H1 (cell line): ENCODE results near the gene TEKT3. TPM values are rescaled to one million over a fixed set of nuclear protein-coding genes. Genes with fewer than 3 reads are reported as not detected.

ENCODE experiments used
- CTCF ChIA-PET: fragments of 300-600 bp; sonication (Branson Sonifier 250); formaldehyde crosslinking; loops from one replicate; lab custom pipeline; 2021; ENCODE audit not compliant: partially characterized antibody; lab: Charles Lee
- POLR2A ChIA-PET: fragments of 300-600 bp; sonication (Branson Sonifier 250); formaldehyde crosslinking; loops from one replicate; lab custom pipeline; 2021; ENCODE audit warnings: inconsistent platforms; ENCODE audit not compliant: partially characterized antibody; lab: Charles Lee
- DNase-seq, 2 experiments: peaks; one replicate each; pipeline versions ENCODE4 v3.0.0 to v3.0.0-alpha.2; 2010 to 2022; ENCODE audit warnings: low spot score in 2 of 2, low read depth in 1 of 2, mixed read lengths in 1 of 2
- FAIRE-seq: peaks from 2 replicates; lab custom pipeline; 2011; peaks lifted over from hg19 to GRCh38; lab: Jason Lieb, UNC
- H2AFZ ChIP-seq: 2 replicates; pipeline ENCODE4 v1.8.1; 2012; ENCODE audit warnings: low read length, inconsistent platforms
- H2AK5ac ChIP-seq: 2 replicates; pipeline ENCODE4 v1.6.1; 2013; ENCODE audit warnings: low read depth, low read length
- H2BK120ac ChIP-seq: replicated peaks from 2 replicates; pipeline ENCODE3; 2013; ENCODE audit warnings: low read depth, low read length, inconsistent platforms
- H2BK12ac ChIP-seq: 2 replicates; pipeline ENCODE4 v1.6.1; 2013; ENCODE audit warnings: low read depth, low read length
- H2BK15ac ChIP-seq: 2 replicates; pipeline ENCODE4 v1.6.1; 2013; ENCODE audit warnings: low read length
- H2BK20ac ChIP-seq: 2 replicates; pipeline ENCODE4 v1.6.1; 2013; ENCODE audit warnings: low read length
- H2BK5ac ChIP-seq: 2 replicates; pipeline ENCODE4 v1.6.1; 2013; ENCODE audit warnings: low read depth, low read length
- H3K14ac ChIP-seq: 2 replicates; pipeline ENCODE4 v1.6.1; 2013; ENCODE audit warnings: inconsistent platforms; ENCODE audit not compliant: insufficient read length
- H3K18ac ChIP-seq: 2 replicates; pipeline ENCODE4 v1.6.1; 2013; ENCODE audit warnings: low read length; ENCODE audit errors: extremely low read depth
- H3K23ac ChIP-seq: 2 replicates; pipeline ENCODE4 v1.6.1; 2013; ENCODE audit warnings: inconsistent platforms; ENCODE audit not compliant: insufficient read length
- H3K23me2 ChIP-seq: 2 replicates; pipeline ENCODE4 v1.6.1; 2013; ENCODE audit warnings: low read depth, low read length
- H3K27ac ChIP-seq: 2 replicates; pipeline ENCODE4 v1.6.1; 2011; ENCODE audit warnings: low read depth, low read length, inconsistent platforms
- H3K27me3 ChIP-seq, 4 experiments: replicated peaks in 1 of 4; 1 replicate in 1 of 4; 2 replicates in 3 of 4; pipeline versions ENCODE4 v1.6.1 to v1.8.1; 2011 to 2013; ENCODE audit warnings: low read length in 3 of 4, mild to moderate bottlenecking in 3 of 4, inconsistent platforms in 2 of 4, mixed read lengths in 2 of 4, moderate library complexity in 1 of 4; ENCODE audit not compliant: control insufficient read depth in 3 of 4, insufficient read depth in 3 of 4; ENCODE audit errors: extremely low read depth in 1 of 4
- H3K36me3 ChIP-seq, 4 experiments: 2 replicates each; pipeline versions ENCODE4 v1.6.1 to v1.8.1; 2011 to 2013; ENCODE audit warnings: mild to moderate bottlenecking in 4 of 4, low read length in 3 of 4, moderate library complexity in 2 of 4, control low read depth in 1 of 4, inconsistent platforms in 1 of 4; ENCODE audit not compliant: insufficient read depth in 4 of 4, control insufficient read depth in 2 of 4
- H3K4ac ChIP-seq: replicated peaks from 2 replicates; pipeline ENCODE3; 2013; ENCODE audit warnings: low read length, low read depth, mixed read lengths, inconsistent platforms; ENCODE audit not compliant: insufficient read length
- H3K4me1 ChIP-seq, 4 experiments: replicated peaks in 1 of 4; 1 replicate in 1 of 4; 2 replicates in 3 of 4; pipeline versions ENCODE4 v1.6.1 to v1.8.1; 2011 to 2013; ENCODE audit warnings: low read length in 3 of 4, inconsistent platforms in 2 of 4, mixed read lengths in 1 of 4; ENCODE audit not compliant: insufficient read depth in 4 of 4, control insufficient read depth in 3 of 4
- H3K4me2 ChIP-seq, 2 experiments: 2 replicates each; pipeline versions ENCODE4 v1.6.1 to v1.8.1; 2011 to 2013; ENCODE audit warnings: low read depth in 2 of 2, low read length in 2 of 2, control low read depth in 1 of 2, inconsistent platforms in 1 of 2, mild to moderate bottlenecking in 1 of 2; ENCODE audit not compliant: insufficient read depth in 1 of 2
- H3K4me3 ChIP-seq, 4 experiments: fragments of 200-600, 300-600 bp in 1 of 4; sonication (generic), shearing (Covaris generic), sonication (Bioruptor Twin) in 1 of 4; 2 replicates each; pipeline versions ENCODE4 v1.5.1 to v1.8.1; 2011 to 2016; ENCODE audit warnings: low read length in 4 of 4, low read depth in 3 of 4, control low read depth in 2 of 4, inconsistent platforms in 2 of 4, mild to moderate bottlenecking in 2 of 4, mixed read lengths in 1 of 4, moderate library complexity in 1 of 4; ENCODE audit not compliant: insufficient read depth in 2 of 4; ENCODE audit errors: extremely low read depth in 1 of 4
- H3K56ac ChIP-seq: replicated peaks from 2 replicates; pipeline ENCODE3; 2013; ENCODE audit warnings: low read depth, mild to moderate bottlenecking, mixed read lengths, low read length, inconsistent platforms; ENCODE audit not compliant: insufficient read length
- H3K79me1 ChIP-seq: 2 replicates; pipeline ENCODE4 v1.6.1; 2013; ENCODE audit warnings: low read depth, low read length, control low read depth
- H3K79me2 ChIP-seq, 2 experiments: 2 replicates each; pipeline versions ENCODE4 v1.6.1 to v1.8.1; 2012 to 2013; ENCODE audit warnings: low read length in 2 of 2, mild to moderate bottlenecking in 2 of 2, inconsistent platforms in 1 of 2; ENCODE audit not compliant: insufficient read depth in 2 of 2, control insufficient read depth in 1 of 2
- H3K9ac ChIP-seq, 4 experiments: replicated peaks in 1 of 4; 1 replicate in 1 of 4; 2 replicates in 3 of 4; pipeline versions ENCODE4 v1.6.1 to v1.8.1; 2011 to 2013; ENCODE audit warnings: low read depth in 3 of 4, low read length in 3 of 4, control low read depth in 2 of 4, mild to moderate bottlenecking in 2 of 4, moderate library complexity in 2 of 4, inconsistent platforms in 1 of 4; ENCODE audit errors: extremely low read depth in 1 of 4
- H3K9me3 ChIP-seq, 2 experiments: 2 replicates each; pipeline versions ENCODE4 v1.6.1 to v1.8.1; 2012 to 2013; ENCODE audit warnings: mild to moderate bottlenecking in 2 of 2, moderate library complexity in 2 of 2, control low read depth in 1 of 2, inconsistent platforms in 1 of 2, low read depth in 1 of 2, low read length in 1 of 2, mixed read lengths in 1 of 2; ENCODE audit not compliant: insufficient read depth in 2 of 2
- H4K20me1 ChIP-seq, 2 experiments: replicated peaks in 1 of 2; 2 replicates each; pipeline versions ENCODE3 to v1.8.1; 2011 to 2013; ENCODE audit warnings: inconsistent platforms in 2 of 2, low read length in 2 of 2, mild to moderate bottlenecking in 1 of 2; ENCODE audit not compliant: insufficient read depth in 2 of 2, control insufficient read depth in 1 of 2
- H4K5ac ChIP-seq: 2 replicates; pipeline ENCODE4 v1.6.1; 2013; ENCODE audit warnings: low read length, low read depth, mixed read lengths, inconsistent platforms; ENCODE audit not compliant: insufficient read length
- H4K8ac ChIP-seq: 2 replicates; pipeline ENCODE4 v1.8.0; 2013; ENCODE audit warnings: mild to moderate bottlenecking, moderate library complexity, low read length, inconsistent platforms; ENCODE audit not compliant: insufficient read depth; ENCODE audit errors: extremely low read depth
- H4K91ac ChIP-seq: replicated peaks from 2 replicates; pipeline ENCODE3; 2013; ENCODE audit warnings: low read length, mixed read lengths, inconsistent platforms; ENCODE audit not compliant: insufficient read length
- BCL11A ChIP-seq, 2 experiments: IDR thresholded peaks; one replicate each; pipeline ENCODE4 v1.6.1; 2011; ENCODE audit warnings: low read depth in 2 of 2, low read length in 2 of 2, mild to moderate bottlenecking in 2 of 2
- FOSL1 ChIP-seq: IDR thresholded peaks from 2 replicates; pipeline ENCODE4 v1.6.1; 2011; ENCODE audit warnings: mild to moderate bottlenecking, low read depth, low read length, moderate library complexity; ENCODE audit not compliant: insufficient read depth
- SUZ12 ChIP-seq: fragments of 200-600 bp; sonication (generic); IDR thresholded peaks from 2 replicates; pipeline ENCODE4 v1.6.1; 2012; ENCODE audit warnings: mild to moderate bottlenecking, inconsistent platforms, low read length, moderate library complexity, mixed read lengths
- WGBS, 2 experiments: shearing (Covaris generic) in 1 of 2; methylation state at CpG; one replicate each; pipeline versions ENCODE4 v1.1.6 to v1.1.7; 2013 to 2015; ENCODE audit warnings: low lambda C conversion rate in 2 of 2, mixed read lengths in 2 of 2, inconsistent platforms in 1 of 2, low coverage in 1 of 2, missing lambda C conversion rate in 1 of 2; ENCODE audit not compliant: insufficient replicate concordance in 2 of 2, insufficient coverage in 1 of 2, insufficient read length in 1 of 2; ENCODE audit errors: extremely low coverage in 1 of 2, missing lambda C conversion rate in 1 of 2; 5-methylcytosine and 5-hydroxymethylcytosine counted together
- polyA plus RNA-seq, 7 experiments: library from polyadenylated mRNA; depleted of rRNA in 3 of 7; stranded (reverse) in 5 of 7; unstranded in 2 of 7; fragments of >200 nt in 5 of 7; fragments of 200-250 nt in 2 of 7; gene quantifications; 1 replicate in 5 of 7; 2 replicates in 1 of 7; 4 replicates in 1 of 7; pipeline versions ENCODE4 v1.2.1 to v1.2.3, GENCODE V29; 2011 to 2013; ENCODE audit warnings: missing spikeins in 2 of 7, mixed read lengths in 2 of 7
- total RNA-seq: library from RNA; stranded (reverse); fragmentation: NEBNext Ultra II Directional; extraction: Animal tissue kit (Norgen Biotek cat#: 25700); gene quantifications from 2 replicates; pipeline ENCODE4 v1.2.1, GENCODE V29; 2021

The TEKT3 gene
- total and polyA plus RNA-seq, 2 of the 8 experiments (the other 6 are each of a cell fraction or from before 2014, with no cell fraction given): 2.2 to 2.9 TPM

DNA sequence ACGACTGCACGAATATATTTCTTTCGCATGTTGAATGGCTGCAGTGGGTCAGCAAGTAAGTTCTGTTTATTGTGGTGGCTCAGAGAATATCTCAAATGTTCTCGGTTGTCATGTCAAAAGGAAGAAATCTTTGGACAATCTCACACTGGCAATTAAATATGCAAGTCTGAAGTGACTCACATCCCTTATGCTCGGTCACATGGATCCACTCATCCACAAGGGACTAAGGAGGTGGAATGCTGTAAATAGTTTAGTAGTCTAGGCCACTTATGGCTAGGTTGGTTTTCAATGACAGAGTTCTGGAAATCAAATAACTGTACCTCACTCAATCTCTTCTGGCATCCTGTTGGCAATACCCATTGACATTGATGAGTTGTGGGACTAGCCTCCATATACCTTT, 43.2 kb downstream of the TEKT3 start:
- Histone ChIP-seq H3K4ac (no peak overlapping the region), H4K20me1 (no peaks in the 10 kb centered on the region), H2AK5ac (no peak overlapping the region), H2BK15ac (no peak overlapping the region), H2AFZ (no peak overlapping the region), H4K91ac (no peak overlapping the region), H2BK20ac (no peak overlapping the region), H3K9me3 (no peaks in the 10 kb centered on the region), H3K56ac (no peak overlapping the region), H3K4me1 (no peaks in the 10 kb centered on the region), H3K14ac (no peak overlapping the region), H3K18ac (no peak overlapping the region), H2BK120ac (no peak overlapping the region), H4K5ac (no peak overlapping the region), H3K23ac (no peak overlapping the region), H3K9ac (no peak overlapping the region), H2BK5ac (no peak overlapping the region), H3K79me1 (no peaks in the 10 kb centered on the region; the same call in 1 of the 2 replicates), H3K27ac (no peak overlapping the region), H2BK12ac (no peak overlapping the region), H4K8ac (no peak overlapping the region), H3K4me2 (no peak overlapping the region), H3K23me2 (no peaks in the 10 kb centered on the region), H3K4me3 (no peak overlapping the region), H3K79me2 (no peaks in the 10 kb centered on the region), H3K27me3 (no peaks in the 10 kb centered on the region), H3K36me3 (no peaks in the 10 kb centered on the region)
- FAIRE-seq (no peak), DNase-seq (no peak)
- CTCF ChIA-PET: interaction anchor here (1.0 kb wide), 1 partner anchor 37 kb away, joined by 5 read pairs; no protein-coding TSS in a partner anchor
- POLR2A ChIA-PET: no interaction called here
- TF ChIP-seq FOSL1: no peak
- TF ChIP-seq SUZ12: no peak
- no peak for TF ChIP-seq BCL11A (IDR thresholded peaks at IDR 0.05; ENCODE audit: low read depth in 2 of 2, low read length in 2 of 2)
- WGBS, 2 experiments: 95% methylated on average over 5 of the region's 5 CpGs; no CpG with 5 or more reads in 1 of the 2 experiments
